ENCODE measurements around the gene SUN2. TPM values are rescaled to one million over a fixed set of nuclear protein-coding genes. Genes with fewer than 3 reads are reported as not detected.
A peak's percentile ranks its signal among the peaks of the same experiment; 100 is the strongest.

Gene SUN2
- total and polyA plus RNA-seq, 9 of the 15 experiments (the other 6 are each of a cell fraction or from before 2014, with no cell fraction given), result 0.11 to 42.6 (median 16.7) TPM

DNA sequence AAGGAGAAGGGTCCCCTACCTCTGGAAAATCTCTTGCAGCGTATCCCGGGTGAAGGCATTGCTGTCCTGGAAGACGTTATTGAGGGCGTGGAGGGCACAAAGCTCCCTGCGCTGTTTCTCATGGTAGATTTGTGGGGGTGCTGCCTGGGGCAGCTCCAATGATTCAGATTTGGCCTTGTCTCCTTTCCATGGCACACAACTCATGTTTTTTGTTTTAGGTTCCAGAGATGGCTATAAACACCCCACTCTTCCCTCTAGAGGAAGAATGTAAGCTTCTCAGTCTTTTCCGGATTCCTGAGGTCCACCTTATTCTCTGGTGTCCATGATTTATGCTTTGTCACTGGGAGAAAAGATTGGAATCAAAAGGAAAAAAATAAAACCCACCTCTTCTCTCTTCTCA, 56.0 kb downstream of the SUN2 start (continued):
- TF ChIP-seq, protein P1, sequence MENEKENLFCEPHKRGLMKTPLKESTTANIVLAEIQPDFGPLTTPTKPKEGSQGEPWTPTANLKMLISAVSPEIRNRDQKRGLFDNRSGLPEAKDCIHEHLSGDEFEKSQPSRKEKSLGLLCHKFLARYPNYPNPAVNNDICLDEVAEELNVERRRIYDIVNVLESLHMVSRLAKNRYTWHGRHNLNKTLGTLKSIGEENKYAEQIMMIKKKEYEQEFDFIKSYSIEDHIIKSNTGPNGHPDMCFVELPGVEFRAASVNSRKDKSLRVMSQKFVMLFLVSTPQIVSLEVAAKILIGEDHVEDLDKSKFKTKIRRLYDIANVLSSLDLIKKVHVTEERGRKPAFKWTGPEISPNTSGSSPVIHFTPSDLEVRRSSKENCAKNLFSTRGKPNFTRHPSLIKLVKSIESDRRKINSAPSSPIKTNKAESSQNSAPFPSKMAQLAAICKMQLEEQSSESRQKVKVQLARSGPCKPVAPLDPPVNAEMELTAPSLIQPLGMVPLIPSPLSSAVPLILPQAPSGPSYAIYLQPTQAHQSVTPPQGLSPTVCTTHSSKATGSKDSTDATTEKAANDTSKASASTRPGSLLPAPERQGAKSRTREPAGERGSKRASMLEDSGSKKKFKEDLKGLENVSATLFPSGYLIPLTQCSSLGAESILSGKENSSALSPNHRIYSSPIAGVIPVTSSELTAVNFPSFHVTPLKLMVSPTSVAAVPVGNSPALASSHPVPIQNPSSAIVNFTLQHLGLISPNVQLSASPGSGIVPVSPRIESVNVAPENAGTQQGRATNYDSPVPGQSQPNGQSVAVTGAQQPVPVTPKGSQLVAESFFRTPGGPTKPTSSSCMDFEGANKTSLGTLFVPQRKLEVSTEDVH (IDR thresholded peaks at IDR 0.05; ENCODE audit: low read depth, partially characterized antibody), result no peak
- TF ChIP-seq PML (IDR thresholded peaks at IDR 0.05; ENCODE audit: low read length) (no peak), ZNF431 (CRISPR knock-in tag; IDR thresholded peaks at IDR 0.05) (no peak), TEAD4 (IDR thresholded peaks at IDR 0.05; ENCODE audit: low read length) (0 out of 2 replicates have a peak, but pooled peaks have one; percentile 23), TEAD4 (CRISPR knock-in tag; IDR thresholded peaks at IDR 0.05; ENCODE audit: borderline replicate concordance) (no peak), BDP1 (IDR thresholded peaks at IDR 0.05; ENCODE audit: insufficient read depth, insufficient read length) (no peak), ZFP30 (CRISPR knock-in tag; IDR thresholded peaks at IDR 0.05; ENCODE audit: borderline replicate concordance) (no peak), NFE2 (IDR thresholded peaks at IDR 0.05; ENCODE audit: low read depth) (0 out of 2 replicates have a peak, but pooled peaks have one; percentile 44), KLF13 (tag; IDR thresholded peaks at IDR 0.05; ENCODE audit: borderline replicate concordance, low read depth) (no peak), SIN3A (IDR thresholded peaks at IDR 0.05; ENCODE audit: borderline replicate concordance in 2 of 2, control insufficient read depth in 1 of 2, low read depth in 2 of 2, low read length in 2 of 2) (no peak), ZNF311 (CRISPR knock-in tag; IDR thresholded peaks at IDR 0.05) (no peak), E2F1 (CRISPR knock-in tag; IDR thresholded peaks at IDR 0.05) (no peak), ZNF282 (CRISPR knock-in tag; IDR thresholded peaks at IDR 0.05) (no peak), AFF1 (IDR thresholded peaks at IDR 0.05; ENCODE audit: low read depth in 1 of 2, partially characterized antibody in 2 of 2) (no peak)
- TF ChIP-seq, protein P2, sequence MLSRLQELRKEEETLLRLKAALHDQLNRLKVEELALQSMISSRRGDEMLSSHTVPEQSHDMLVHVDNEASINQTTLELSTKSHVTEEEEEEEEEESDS (CRISPR knock-in tag; IDR thresholded peaks at IDR 0.05), result no peak
- TF ChIP-seq, protein P3, sequence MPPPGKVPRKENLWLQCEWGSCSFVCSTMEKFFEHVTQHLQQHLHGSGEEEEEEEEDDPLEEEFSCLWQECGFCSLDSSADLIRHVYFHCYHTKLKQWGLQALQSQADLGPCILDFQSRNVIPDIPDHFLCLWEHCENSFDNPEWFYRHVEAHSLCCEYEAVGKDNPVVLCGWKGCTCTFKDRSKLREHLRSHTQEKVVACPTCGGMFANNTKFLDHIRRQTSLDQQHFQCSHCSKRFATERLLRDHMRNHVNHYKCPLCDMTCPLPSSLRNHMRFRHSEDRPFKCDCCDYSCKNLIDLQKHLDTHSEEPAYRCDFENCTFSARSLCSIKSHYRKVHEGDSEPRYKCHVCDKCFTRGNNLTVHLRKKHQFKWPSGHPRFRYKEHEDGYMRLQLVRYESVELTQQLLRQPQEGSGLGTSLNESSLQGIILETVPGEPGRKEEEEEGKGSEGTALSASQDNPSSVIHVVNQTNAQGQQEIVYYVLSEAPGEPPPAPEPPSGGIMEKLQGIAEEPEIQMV (tag; conservative IDR thresholded peaks at IDR 0.05; ENCODE audit: low read depth), result no peak
- TF ChIP-seq, protein P4, sequence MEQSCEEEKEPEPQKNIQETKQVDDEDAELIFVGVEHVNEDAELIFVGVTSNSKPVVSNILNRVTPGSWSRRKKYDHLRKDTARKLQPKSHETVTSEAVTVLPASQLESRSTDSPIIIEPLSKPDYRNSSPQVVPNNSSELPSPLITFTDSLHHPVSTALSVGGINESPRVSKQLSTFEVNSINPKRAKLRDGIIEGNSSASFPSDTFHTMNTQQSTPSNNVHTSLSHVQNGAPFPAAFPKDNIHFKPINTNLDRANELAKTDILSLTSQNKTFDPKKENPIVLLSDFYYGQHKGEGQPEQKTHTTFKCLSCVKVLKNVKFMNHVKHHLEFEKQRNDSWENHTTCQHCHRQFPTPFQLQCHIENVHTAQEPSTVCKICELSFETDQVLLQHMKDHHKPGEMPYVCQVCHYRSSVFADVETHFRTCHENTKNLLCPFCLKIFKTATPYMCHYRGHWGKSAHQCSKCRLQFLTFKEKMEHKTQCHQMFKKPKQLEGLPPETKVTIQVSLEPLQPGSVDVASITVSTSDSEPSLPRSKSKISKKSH (CRISPR knock-in tag; IDR thresholded peaks at IDR 0.05), result no peak
